Kidney (tissue), 14 donors: ENCODE measurements around the gene XPA. TPM values are rescaled to one million over a fixed set of nuclear protein-coding genes. Genes with fewer than 3 reads are reported as not detected.

Experiments used
- DNase-seq, 5 donors: peaks; one replicate each; pipeline ENCODE4 v3.0.0-alpha.2; 2013 to 2020
- FAIRE-seq: peaks from 2 replicates; lab custom pipeline; 2012; peaks lifted over from hg19 to GRCh38; lab: Jason Lieb, UNC
- H3K27ac ChIP-seq, 2 donors: one replicate each; pipeline ENCODE4 v1.7.0; 2013; ENCODE audit warnings: low read depth in 2 of 2, low read length in 2 of 2, inconsistent platforms in 1 of 2
- H3K27me3 ChIP-seq: one replicate; pipeline ENCODE4 v1.7.1; 2013; ENCODE audit warnings: low read length, inconsistent platforms; ENCODE audit not compliant: control insufficient read depth, insufficient read depth
- H3K36me3 ChIP-seq, 3 donors: one replicate each; pipeline versions ENCODE4 v1.7.0 to v1.7.1; 2013; ENCODE audit warnings: low read length in 3 of 3, control low read depth in 1 of 3, inconsistent platforms in 1 of 3; ENCODE audit not compliant: insufficient read depth in 3 of 3, control insufficient read depth in 2 of 3
- H3K4me1 ChIP-seq, 3 donors: one replicate each; pipeline versions ENCODE4 v1.7.0 to v1.7.1; 2013; ENCODE audit warnings: low read length in 3 of 3, inconsistent platforms in 1 of 3, low read depth in 1 of 3; ENCODE audit not compliant: control insufficient read depth in 2 of 3, insufficient read depth in 2 of 3
- H3K4me3 ChIP-seq, 3 donors: one replicate each; pipeline versions ENCODE4 v1.7.0 to v1.8.1; 2013; ENCODE audit warnings: low read length in 3 of 3, control low read depth in 1 of 3, inconsistent platforms in 1 of 3
- H3K9ac ChIP-seq, 3 donors: one replicate each; pipeline versions ENCODE4 v1.7.0 to v1.7.1; 2013; ENCODE audit warnings: low read length in 3 of 3, control low read depth in 1 of 3, inconsistent platforms in 1 of 3
- H3K9me3 ChIP-seq, 3 donors: one replicate each; pipeline versions ENCODE4 v1.7.0 to v1.7.1; 2013; ENCODE audit warnings: low read length in 3 of 3, control low read depth in 1 of 3, inconsistent platforms in 1 of 3; ENCODE audit not compliant: control insufficient read depth in 2 of 3, insufficient read depth in 1 of 3
- intact Hi-C: fragments of 100-400 bp; cut with DNase I; formaldehyde crosslinking; loops from one replicate; pipeline ENCODE4 v1.11.1; 2022
- polyA plus RNA-seq: library from polyadenylated mRNA; stranded (reverse); fragments of 350-450 nt; fragmentation: Illumina TruSeq; extraction: RNeasy Lipid Tissue Mini Kit (QIAGEN cat#74804); gene quantifications from one replicate; pipeline ENCODE4 v1.2.3, GENCODE V29; 2014; ENCODE audit warnings: low read depth, low replicate concordance; ENCODE audit not compliant: insufficient read depth
- total RNA-seq: library from RNA; stranded (reverse); fragmentation: NEBNext Ultra II Directional; extraction: Animal tissue kit (Norgen Biotek cat#: 25700); gene quantifications from one replicate; pipeline ENCODE4 v1.2.1, GENCODE V29; 2021
- TF ChIP-seq, protein P1 (sequence below): IDR thresholded peaks from 3 replicates; pipeline ENCODE4 v1.5.1; 2012; ENCODE audit warnings: mild to moderate bottlenecking, moderate library complexity, borderline replicate concordance; ENCODE audit not compliant: insufficient read depth; ENCODE audit errors: extremely low read depth
- donor health status: control.
- donor health status: control.
- donor health status: control.
- donor health status: control.
- donor health status: control.
- donor health status: DM: yes; HTN: yes; CAD: no.
- donor health status: Normal renal cell carcinoma (clear cell type).

Gene XPA
- total and polyA plus RNA-seq, 2 donors from 2014 or later, result 17.7 to 26.3 TPM

- no peaks in the 10 kb centered on the region for H3K36me3 ChIP-seq
- no peak overlapping the region for H3K27ac ChIP-seq
- H3K4me1 ChIP-seq, result peaks cover 0 to 4% (median 0%) of the 10 kb centered on the region in 3 donors
- TF ChIP-seq, protein P1, sequence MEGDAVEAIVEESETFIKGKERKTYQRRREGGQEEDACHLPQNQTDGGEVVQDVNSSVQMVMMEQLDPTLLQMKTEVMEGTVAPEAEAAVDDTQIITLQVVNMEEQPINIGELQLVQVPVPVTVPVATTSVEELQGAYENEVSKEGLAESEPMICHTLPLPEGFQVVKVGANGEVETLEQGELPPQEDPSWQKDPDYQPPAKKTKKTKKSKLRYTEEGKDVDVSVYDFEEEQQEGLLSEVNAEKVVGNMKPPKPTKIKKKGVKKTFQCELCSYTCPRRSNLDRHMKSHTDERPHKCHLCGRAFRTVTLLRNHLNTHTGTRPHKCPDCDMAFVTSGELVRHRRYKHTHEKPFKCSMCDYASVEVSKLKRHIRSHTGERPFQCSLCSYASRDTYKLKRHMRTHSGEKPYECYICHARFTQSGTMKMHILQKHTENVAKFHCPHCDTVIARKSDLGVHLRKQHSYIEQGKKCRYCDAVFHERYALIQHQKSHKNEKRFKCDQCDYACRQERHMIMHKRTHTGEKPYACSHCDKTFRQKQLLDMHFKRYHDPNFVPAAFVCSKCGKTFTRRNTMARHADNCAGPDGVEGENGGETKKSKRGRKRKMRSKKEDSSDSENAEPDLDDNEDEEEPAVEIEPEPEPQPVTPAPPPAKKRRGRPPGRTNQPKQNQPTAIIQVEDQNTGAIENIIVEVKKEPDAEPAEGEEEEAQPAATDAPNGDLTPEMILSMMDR, result no peak
- peaks cover 0 to 7% (median 0%) of the 10 kb centered on the region in 3 donors for H3K9me3 ChIP-seq
- intact Hi-C loops, result no loop called here
- FAIRE-seq (no peak), DNase-seq (no peak)
- no peak overlapping the region for H3K4me3 ChIP-seq
- H3K27me3 ChIP-seq, result no peaks in the 10 kb centered on the region
- no peak overlapping the region for H3K9ac ChIP-seq
Measured at GRCh38 chr9:97742545-97742944, 45.4 kb upstream of the XPA start.

DNA sequence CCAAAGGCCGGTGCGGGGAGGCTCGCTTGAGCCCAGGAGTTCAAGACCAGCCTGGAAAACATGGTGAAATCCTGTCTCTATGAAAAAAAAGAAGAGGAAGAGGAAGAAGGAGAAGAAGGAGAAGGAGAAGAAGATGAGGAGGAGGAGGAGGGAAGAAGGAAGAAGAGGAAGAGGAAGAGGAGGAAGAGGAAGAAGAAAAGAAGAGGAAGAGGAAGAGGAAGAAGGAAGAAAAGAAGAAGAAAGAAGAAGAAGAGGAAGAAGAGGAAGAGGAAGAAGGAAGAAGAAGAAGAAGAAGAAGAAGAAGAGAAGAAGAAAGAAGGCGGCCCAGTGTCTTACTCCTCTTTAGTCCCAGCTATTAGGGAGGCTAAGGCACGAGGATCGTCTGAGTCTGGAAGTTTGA, 44.8 kb upstream of the XPA start:
- TF ChIP-seq, protein P1, result no peak
- FAIRE-seq, result no peak
- intact Hi-C loops, result no loop called here
- H3K27ac ChIP-seq, result no peak overlapping the region
- H3K27me3 ChIP-seq, result no peaks in the 10 kb centered on the region
- no peak for DNase-seq
- no peak overlapping the region for H3K4me3 ChIP-seq
- H3K9ac ChIP-seq, result no peak overlapping the region
- H3K9me3 ChIP-seq, result peaks cover 0 to 7% (median 0%) of the 10 kb centered on the region in 3 donors
- no peaks in the 10 kb centered on the region for H3K36me3 ChIP-seq
- H3K4me1 ChIP-seq, result peaks cover 0 to 4% (median 0%) of the 10 kb centered on the region in 3 donors

- peak overlapping the region in 2 of 3 donors; percentile 30 to 59 for H3K4me3 ChIP-seq
- H3K36me3 ChIP-seq, result no peaks in the 10 kb centered on the region
- peak; percentile 79 to 89 (median 81) for DNase-seq
- peaks cover 0 to 7% (median 0%) of the 10 kb centered on the region in 3 donors for H3K9me3 ChIP-seq
- no peak overlapping the region for H3K27ac ChIP-seq
- peak overlapping the region in 1 of 3 donors; percentile 48 for H3K9ac ChIP-seq
- H3K27me3 ChIP-seq, result no peaks in the 10 kb centered on the region
- TF ChIP-seq, protein P1, result no peak
- H3K4me1 ChIP-seq, result peaks cover 0 to 4% (median 0%) of the 10 kb centered on the region in 3 donors
- intact Hi-C loops, result no loop called here
- FAIRE-seq, result no peak
Measured at GRCh38 chr9:97740848-97741821, 44.0 kb upstream of the XPA start.
